A204.1 (cell line): ENCODE measurements around the gene CSNK2A1.
A peak's percentile ranks its signal among the peaks of the same experiment; 100 is the strongest.
"Not testable (repeated sequence)": the region's sequence is repeated elsewhere in the genome, so short reads cannot be mapped to it uniquely, and the experiment has no call there.

ENCODE experiments used
- FAIRE-seq: peaks from 2 replicates; lab custom pipeline; 2012; peaks lifted over from hg19 to GRCh38; lab: Jason Lieb, UNC

CSNK2A1 gene

GRCh38 chr20:532530-532929, 11.1 kb downstream of the CSNK2A1 start:
- no peak for FAIRE-seq

- no peak for FAIRE-seq
Observed at GRCh38 chr20:531608-532007, 12.0 kb downstream of the CSNK2A1 start.

DNA sequence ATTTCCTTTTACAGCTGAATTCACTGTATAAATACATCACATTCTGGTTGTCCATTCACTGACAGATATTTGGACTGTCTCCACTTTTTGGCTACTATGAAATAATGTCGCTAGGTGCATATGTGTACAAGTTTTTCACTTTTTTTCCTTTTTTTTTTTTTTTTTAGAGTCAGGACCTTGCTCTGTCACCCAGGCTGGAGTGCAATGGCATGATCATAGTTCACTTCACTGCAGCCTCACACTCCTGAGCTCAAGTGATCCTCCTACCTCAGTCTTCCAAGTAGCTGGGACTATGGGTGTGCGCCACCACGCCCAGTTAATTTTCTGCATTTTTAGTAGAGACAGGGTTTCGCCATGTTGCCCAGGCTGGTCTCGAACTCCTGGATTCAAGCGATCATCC, 13.3 kb downstream of the CSNK2A1 start:
- FAIRE-seq, result no peak

DNA sequence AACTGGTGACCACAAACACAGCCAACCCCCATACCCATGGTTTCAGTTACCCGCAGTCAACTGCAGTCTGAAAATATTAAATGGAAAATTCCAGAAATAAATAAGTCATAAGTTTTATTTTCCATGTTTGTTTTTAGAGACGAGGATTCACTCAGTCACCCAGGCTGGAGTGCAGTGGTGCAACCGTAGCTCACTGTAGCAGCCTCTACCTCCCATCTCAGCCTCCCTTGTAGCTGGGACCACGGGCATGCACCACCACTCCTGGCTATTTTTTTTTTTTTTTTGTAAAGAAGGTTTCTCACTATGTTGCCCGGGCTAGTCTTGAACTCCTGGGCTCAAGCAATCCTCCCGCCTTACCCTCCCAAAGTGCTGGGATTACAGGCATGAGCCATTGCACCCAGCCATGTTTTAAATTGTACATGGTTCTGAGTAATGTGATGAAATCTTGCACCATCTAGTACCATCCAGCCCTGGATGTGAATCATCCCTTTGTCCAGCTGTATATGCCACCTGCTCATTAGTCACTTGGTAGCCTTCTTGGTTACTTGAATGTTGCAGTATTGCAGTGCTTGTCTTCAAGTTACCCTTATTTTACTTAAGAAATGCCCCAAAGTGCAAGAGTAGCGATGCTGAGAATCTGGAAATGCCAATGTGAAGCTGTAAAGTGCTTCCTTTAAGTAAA, 14.5 kb downstream of the CSNK2A1 start:
- no peak for FAIRE-seq

- no peak for FAIRE-seq
Observed at GRCh38 chr20:527571-527886, 16.1 kb downstream of the CSNK2A1 start.

- no peak for FAIRE-seq
Observed at GRCh38 chr20:521860-522259, 21.7 kb downstream of the CSNK2A1 start.

GRCh38 chr20:519999-520398, 23.6 kb downstream of the CSNK2A1 start:
- FAIRE-seq, result peak; percentile 84

DNA sequence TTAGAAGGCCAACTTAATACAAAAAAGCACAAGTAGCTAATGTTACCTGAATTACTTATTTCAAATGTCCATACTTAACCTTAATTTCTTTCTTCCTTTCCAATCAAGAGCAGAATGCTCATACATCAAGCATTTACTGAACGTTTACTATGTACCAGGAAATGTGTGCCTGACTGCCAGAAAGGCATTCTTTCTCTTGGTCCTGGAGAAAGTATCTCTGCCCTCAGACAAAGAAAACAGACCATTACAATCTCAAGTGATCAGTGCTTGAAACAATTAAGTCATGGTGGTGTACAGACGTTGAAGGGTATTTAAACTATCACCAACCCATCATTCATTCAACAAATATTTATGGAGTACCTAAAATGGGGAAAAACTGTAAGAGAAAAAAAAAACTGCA, 26.4 kb downstream of the CSNK2A1 start:
- FAIRE-seq, result no peak

DNA sequence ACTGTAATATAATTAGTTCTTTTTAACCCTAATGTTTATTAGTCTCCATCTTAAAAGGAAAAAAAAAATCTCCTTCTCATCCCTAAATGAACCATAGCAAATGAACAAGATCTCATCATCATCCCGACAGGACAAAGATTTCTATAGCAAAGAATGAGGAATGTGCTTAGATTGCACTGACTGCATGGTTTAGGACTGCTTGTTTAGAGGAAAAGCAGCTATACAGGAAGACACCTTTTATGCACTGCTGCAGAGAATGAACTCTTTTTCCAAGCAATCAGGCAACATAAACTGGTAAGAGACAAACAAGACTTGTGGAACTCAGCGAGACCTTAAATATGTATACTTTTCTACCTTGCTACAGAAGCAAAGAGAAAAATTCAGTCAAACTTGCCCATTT, 26.8 kb downstream of the CSNK2A1 start:
- FAIRE-seq, result no peak

DNA sequence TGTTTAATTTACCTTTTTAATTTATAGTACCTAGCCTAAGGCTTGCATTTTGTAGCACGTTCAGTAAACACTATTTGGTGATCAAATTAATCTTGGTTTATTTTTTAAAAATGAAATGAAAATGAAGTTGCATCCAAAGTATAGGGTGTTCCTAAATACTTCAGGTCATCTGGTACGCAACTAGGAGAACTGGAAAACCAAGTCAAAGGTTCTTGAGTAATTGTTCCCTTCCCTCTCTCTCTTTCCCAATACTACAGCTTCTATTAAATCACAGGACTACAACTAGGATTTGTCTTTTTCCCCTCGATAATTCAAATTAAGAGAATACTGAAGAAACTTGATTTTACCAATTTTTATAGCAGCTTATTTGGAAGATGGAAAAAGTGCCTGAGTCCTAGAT, 27.9 kb downstream of the CSNK2A1 start:
- no peak for FAIRE-seq

GRCh38 chr20:513429-513828, 30.2 kb downstream of the CSNK2A1 start:
- FAIRE-seq, result no peak

DNA sequence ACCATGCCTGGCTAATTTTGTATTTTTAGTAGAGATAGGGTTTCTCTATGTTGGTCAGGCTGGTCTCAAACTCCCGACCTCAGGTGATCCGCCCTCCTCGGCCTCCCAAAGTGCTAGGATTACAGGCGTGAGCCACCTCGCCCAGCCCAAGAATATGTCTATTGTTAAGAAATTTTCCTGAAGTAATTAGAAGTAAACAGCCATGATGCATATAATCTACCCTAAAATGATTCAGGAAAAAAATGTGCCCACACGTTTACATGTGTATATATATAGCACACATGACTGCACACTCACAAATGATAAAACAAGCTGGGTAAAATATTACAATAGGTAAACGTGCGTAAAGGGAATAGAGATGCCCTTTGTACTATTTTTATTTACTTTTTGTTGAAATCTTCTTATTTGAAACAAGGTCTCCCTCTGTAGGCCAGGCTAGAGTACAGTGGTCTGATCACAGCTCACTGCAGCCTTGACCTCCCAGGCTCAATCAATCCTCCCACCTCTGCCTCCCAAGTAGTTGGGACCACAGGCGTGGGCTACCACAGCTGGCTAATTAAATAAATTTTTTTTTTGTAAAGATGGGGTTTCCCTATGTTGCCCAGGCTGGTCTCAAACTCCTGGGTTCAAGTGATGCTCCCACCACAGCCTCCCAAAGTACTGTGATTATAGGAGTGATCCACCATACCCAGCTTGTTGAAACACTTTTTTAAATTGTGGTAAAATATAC, 33.1 kb downstream of the CSNK2A1 start:
- FAIRE-seq, result not testable (repeated sequence)

DNA sequence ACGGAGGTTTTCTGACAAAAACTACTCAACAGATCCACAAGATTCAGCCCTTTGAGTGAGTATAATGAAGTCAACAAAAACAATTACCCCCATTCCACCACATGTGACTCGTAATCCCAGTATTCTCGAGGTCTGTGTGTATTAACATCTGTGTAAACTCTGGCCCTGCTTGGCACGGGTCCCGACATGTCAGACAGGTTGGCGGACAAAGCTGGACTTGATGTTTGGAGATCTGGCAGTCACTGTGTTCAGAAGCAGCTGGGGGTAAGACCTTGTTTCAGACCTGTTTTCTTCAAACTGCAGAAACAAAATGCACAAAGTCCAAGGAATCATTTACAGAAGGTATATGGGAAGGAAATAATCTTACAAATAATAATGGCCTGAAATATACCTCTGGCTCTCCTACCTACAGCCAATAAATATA, 35.2 kb downstream of the CSNK2A1 start:
- FAIRE-seq, result not testable (repeated sequence)

GRCh38 chr20:507761-508332, 35.7 kb downstream of the CSNK2A1 start:
- no peak for FAIRE-seq

GRCh38 chr20:507006-507758, 36.4 kb downstream of the CSNK2A1 start:
- no peak for FAIRE-seq

DNA sequence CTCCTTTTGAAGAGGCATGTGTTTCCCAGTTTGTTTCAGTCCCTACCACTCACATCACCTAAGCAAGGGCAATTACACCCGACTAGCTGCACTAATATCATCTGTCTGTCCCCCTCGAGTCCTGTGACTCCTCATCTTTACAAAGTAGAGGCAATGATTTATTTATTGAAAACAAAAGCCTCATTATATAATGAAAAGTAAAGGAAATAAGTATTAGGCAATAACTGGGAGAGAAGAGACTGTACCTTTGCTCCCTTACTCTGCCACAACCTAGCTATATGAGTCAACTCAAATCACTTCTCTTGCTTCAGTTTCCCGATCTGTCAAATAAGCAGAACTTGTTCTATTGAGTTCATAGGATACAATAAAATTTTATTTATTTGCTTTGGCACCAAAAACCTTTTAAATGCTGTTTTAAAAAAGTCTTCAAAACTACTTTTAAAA, 38.9 kb downstream of the CSNK2A1 start:
- FAIRE-seq, result no peak

GRCh38 chr20:503048-503737, 40.4 kb downstream of the CSNK2A1 start:
- no peak for FAIRE-seq

- FAIRE-seq, result no peak
Observed at GRCh38 chr20:497979-498378, 45.6 kb downstream of the CSNK2A1 start.

DNA sequence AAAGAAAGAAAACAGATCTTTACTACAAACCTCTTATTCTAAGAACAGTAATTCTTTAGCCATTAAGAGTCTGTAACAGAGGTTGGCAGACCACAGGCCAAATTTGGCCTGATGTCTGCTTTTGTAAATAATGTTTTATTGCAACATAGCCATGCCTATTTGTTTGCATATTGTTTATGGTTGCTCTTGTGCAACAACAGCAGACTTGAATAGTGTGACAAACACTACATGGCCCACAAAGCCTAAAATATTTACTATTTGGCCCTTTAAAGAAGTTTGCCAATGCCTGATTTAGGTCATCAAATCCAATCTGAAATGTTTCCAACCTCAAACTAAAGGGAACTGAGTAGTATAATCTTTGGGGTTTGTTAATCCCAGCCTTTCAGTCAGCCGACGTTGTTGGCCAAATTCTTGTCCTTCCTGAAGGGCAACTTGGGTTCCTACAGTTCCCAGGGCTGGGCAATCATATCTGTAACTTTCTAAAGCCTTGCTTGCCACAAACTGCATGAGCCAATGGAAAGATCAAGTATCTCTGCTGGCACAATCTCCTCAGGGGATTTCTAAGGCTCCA, 47.4 kb downstream of the CSNK2A1 start:
- FAIRE-seq, result no peak

- no peak for FAIRE-seq
Observed at GRCh38 chr20:492159-492558, 51.4 kb downstream of the CSNK2A1 start.

GRCh38 chr20:487655-488054, 55.9 kb downstream of the CSNK2A1 start:
- no peak for FAIRE-seq
